Measurements from ENCODE around the gene KCNQ2.

- TF ChIP-seq CTCF (IDR thresholded peaks at IDR 0.05) (no peak), EP300 (IDR thresholded peaks at IDR 0.05) (no peak), POLR2A (IDR thresholded peaks at IDR 0.05) (no peak)
Measured at GRCh38 chr20:63487781-63488241, 15.4 kb upstream of the KCNQ2 start.

Measured in ovary (tissue), 3 donors.